Activated naive CD8-positive, alpha-beta T cell (primary cell): ENCODE measurements around the gene PXMP2.
"Not testable (repeated sequence)": the region's sequence is repeated elsewhere in the genome, so short reads cannot be mapped to it uniquely, and the experiment has no call there.

Experiments
- H3K27ac Mint-ChIP-seq: one replicate; pipeline ENCODE4 v1.8.0; 2021; ENCODE audit warnings: mixed read lengths
- H3K27me3 Mint-ChIP-seq: one replicate; pipeline ENCODE4 v1.8.0; 2021; ENCODE audit warnings: mixed read lengths
- H3K36me3 Mint-ChIP-seq: one replicate; pipeline ENCODE4 v1.8.0; 2021; ENCODE audit warnings: mixed read lengths
- H3K4me1 Mint-ChIP-seq: one replicate; pipeline ENCODE4 v1.8.0; 2021; ENCODE audit warnings: low read depth, mixed read lengths
- H3K4me3 Mint-ChIP-seq: one replicate; pipeline ENCODE4 v1.8.0; 2021; ENCODE audit warnings: mild to moderate bottlenecking, mixed read lengths
- H3K9me3 Mint-ChIP-seq: one replicate; pipeline ENCODE4 v1.8.0; 2021; ENCODE audit warnings: low read depth, mixed read lengths

Gene PXMP2

DNA sequence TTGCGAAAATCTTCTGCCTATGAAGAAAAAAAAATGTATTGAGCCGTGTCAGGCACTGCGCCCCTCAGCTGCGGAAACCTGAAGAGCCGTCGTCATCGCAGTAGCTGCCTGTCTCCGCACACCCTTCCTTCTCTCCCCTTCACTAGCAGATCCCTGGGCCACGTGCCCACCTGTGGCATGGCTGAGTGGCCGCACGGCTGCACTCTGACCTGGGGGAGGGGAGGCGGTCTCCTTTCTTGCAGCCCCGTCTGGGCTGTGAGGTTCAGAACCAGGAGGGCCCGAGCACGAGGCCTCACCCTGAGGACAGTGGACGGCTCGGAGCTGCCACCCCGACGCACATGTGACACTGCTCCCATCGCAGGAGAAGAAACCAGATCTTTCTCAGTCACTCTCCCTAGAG is 48.1 kb downstream of the PXMP2 start:
- Mint-ChIP-seq H3K4me3 (no peak overlapping the region), H3K4me1 (no peaks in the 10 kb centered on the region), H3K27ac (no peak overlapping the region), H3K27me3 (no peaks in the 10 kb centered on the region), H3K9me3 (no peaks in the 10 kb centered on the region), H3K36me3 (peaks cover 9% of the 10 kb centered on the region)

DNA sequence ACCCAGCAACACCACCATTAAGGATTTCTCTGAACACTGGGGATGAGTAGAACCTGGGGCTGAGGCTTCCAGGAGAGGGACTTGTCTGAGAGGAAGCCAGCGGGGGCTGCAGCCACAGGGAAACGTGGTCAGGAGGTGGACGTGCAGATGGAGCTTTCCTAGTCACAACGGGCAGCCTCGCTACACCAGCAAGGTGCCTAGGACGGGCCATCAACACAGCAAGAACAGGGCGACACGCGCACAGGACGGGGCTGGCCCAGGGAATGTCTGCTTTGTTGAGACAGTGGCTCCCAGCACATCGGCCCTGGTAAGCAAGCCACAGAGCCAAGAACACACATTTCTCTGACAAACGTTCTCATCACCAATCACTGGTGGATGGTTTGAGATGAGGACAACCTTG is 49.0 kb downstream of the PXMP2 start:
- no peaks in the 10 kb centered on the region for H3K4me1 Mint-ChIP-seq
- H3K36me3 Mint-ChIP-seq: peaks cover 9% of the 10 kb centered on the region
- no peaks in the 10 kb centered on the region for H3K9me3 Mint-ChIP-seq
- H3K27me3 Mint-ChIP-seq: no peaks in the 10 kb centered on the region
- H3K27ac Mint-ChIP-seq: no peak overlapping the region
- no peak overlapping the region for H3K4me3 Mint-ChIP-seq

DNA sequence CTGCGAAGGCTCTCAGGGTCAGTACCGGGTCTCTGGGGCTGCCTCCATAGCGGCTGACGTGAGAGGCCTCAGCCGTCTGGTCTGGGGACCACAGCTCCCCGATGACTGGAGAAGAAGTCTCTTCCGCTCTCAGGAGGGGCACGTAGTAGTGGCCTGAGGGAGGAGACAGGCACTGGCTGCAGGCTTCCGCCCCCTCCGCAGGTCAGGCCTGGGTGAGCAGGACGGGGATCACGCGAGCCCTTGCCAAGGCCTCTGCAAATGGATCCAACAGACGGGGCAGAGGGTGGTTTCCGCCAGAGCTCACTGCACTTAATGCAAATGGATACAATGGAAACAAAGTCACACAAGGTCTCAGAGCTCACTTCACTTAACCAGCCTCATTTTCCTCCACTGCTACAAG is 49.5 kb downstream of the PXMP2 start:
- Mint-ChIP-seq H3K27me3 (no peaks in the 10 kb centered on the region), H3K36me3 (peaks cover 6% of the 10 kb centered on the region), H3K27ac (no peak overlapping the region), H3K9me3 (no peaks in the 10 kb centered on the region), H3K4me1 (no peaks in the 10 kb centered on the region), H3K4me3 (no peak overlapping the region)

DNA sequence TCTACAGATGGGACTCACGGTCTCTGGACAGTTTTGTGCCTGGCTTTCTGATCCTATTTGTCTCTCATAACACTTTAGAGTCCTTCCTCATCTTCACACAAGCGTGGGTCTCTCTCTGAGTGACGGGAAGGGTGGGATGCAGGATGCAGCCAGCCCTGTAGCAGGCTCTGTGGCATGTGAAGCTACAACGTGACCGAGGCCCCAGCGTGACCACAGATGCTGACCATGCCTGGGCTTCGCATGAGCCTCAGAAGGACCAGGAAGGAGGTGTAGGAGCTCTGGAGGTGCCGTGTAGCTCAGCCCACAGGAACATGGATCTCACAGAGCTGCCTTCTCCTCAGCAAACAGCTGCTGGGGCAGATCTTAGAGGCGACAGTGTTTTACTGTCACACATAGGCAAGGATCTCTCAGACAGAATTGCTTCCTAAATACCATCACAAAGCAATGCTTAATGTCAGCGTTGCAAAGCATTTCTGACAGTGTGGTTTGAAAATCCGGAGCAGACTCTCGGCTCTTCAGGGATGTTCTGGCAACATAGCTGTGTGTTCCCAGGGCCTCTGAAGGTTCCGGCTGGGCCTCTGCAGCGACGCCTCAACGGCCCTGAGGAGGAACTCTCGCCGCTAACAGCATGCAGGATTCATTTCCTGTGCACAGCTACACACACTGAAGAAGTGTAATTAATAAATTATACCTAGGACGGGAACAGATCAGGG is 52.4 kb downstream of the PXMP2 start:
- peaks cover 12% of the 10 kb centered on the region for H3K36me3 Mint-ChIP-seq
- no peak overlapping the region for H3K4me3 Mint-ChIP-seq
- no peaks in the 10 kb centered on the region for H3K9me3 Mint-ChIP-seq
- H3K4me1 Mint-ChIP-seq: peaks cover 5% of the 10 kb centered on the region
- no peak overlapping the region for H3K27ac Mint-ChIP-seq
- H3K27me3 Mint-ChIP-seq: no peaks in the 10 kb centered on the region

DNA sequence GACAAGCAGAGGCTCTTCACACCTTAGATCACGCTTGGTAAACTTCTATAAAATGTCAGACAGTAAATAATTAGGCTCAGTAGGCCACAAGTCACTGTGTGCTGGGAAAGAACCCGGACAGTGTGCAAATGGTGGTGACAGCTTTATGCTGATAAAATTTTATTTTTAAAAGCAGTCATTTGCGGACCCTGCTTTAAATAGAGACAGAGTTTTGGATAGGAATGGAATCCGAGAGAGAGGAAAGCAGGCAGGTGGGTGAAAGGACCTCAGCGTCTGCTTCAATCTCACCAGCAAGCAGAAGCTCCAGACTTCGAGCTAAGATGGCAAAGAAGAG is 52.9 kb downstream of the PXMP2 start:
- Mint-ChIP-seq H3K4me3 (no peak overlapping the region), H3K27me3 (no peaks in the 10 kb centered on the region), H3K9me3 (no peaks in the 10 kb centered on the region), H3K27ac (no peak overlapping the region), H3K4me1 (peaks cover 5% of the 10 kb centered on the region), H3K36me3 (peaks cover 12% of the 10 kb centered on the region)

DNA sequence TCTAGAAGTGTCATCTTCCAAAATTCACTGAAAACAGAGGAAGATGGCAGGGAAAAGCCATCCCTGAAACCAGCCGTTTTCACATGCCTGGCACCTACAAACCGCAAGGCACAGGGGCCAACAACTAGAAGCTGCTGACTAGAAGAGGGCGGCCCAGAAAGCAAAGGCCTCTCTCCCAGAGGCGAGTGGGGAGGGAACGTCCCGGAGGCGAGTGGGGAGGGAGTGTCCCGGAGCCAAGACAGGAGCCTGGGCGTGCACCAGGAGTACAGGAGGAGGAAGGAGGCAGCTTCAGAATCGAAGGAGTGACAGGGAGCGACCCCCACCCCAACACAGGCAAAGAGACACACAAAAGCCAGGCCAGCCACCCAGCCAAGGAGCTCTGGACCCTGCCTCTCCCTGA is 53.3 kb downstream of the PXMP2 start:
- no peaks in the 10 kb centered on the region for H3K9me3 Mint-ChIP-seq
- H3K4me3 Mint-ChIP-seq: no peak overlapping the region
- no peaks in the 10 kb centered on the region for H3K27me3 Mint-ChIP-seq
- peaks cover 12% of the 10 kb centered on the region for H3K36me3 Mint-ChIP-seq
- H3K27ac Mint-ChIP-seq: no peak overlapping the region
- peaks cover 5% of the 10 kb centered on the region for H3K4me1 Mint-ChIP-seq

DNA sequence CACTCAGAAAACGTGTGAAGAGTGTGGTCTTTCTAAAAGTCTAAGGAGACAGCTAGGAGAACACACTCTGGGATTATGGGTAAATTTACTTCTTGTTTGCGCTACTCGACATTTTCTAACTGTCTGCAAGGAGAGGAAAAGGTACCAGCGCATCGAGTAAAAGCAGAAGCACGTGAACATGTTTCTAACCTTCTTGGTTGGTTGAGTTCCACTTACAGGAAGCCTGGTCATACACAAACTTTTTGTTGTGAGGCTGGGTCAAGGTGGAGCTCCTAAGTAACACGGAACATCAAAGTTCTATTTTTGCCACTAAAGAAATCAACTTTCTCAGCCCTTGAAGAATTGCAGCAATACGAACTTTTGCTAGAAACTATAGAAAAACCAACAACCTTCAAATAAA is 54.2 kb downstream of the PXMP2 start:
- H3K4me1 Mint-ChIP-seq: peaks cover 5% of the 10 kb centered on the region
- H3K27ac Mint-ChIP-seq: no peak overlapping the region
- no peaks in the 10 kb centered on the region for H3K9me3 Mint-ChIP-seq
- H3K4me3 Mint-ChIP-seq: no peak overlapping the region
- no peaks in the 10 kb centered on the region for H3K27me3 Mint-ChIP-seq
- peaks cover 12% of the 10 kb centered on the region for H3K36me3 Mint-ChIP-seq

DNA sequence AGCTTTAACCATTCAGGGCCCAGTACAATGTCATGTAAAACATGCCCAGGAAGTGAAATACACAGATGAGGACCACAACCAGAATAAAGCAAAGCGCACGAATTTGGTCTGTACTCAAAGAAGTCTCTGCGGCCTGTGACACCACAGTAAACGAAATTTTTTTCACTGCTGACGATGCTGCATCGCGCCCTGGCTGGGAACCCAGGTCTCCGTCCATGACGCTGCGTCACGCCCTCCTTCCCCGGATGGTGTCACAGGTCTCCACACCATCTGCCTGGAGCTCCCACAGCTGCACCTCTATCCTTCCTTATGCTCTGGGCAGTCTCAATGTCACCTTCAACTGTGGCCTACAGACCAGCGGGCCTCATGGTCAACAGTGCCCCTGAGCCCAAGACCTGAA is 56.4 kb downstream of the PXMP2 start:
- Mint-ChIP-seq H3K27me3 (no peaks in the 10 kb centered on the region), H3K9me3 (no peaks in the 10 kb centered on the region), H3K4me3 (no peak overlapping the region), H3K4me1 (peaks cover 5% of the 10 kb centered on the region), H3K27ac (no peak overlapping the region), H3K36me3 (peaks cover 14% of the 10 kb centered on the region)

DNA sequence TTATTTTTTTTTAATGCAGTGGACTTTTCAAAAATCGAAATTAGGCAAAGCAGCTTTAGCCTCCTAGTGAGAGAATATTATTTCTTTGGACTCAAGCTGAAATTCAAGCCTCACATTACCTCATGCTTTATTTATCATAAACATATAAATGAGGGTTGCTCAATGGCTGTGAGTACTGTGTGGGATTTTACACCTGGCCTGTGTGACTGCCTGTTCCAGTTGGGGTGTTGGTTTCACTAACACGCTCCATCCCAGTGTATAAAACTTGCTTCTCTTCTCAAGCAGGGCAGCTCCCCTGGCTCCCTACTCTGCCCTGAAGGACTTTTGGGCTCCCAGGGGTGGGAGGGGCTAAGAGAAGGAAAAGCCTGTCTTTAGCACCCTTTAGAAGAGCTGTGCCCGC is 59.2 kb downstream of the PXMP2 start:
- H3K27ac Mint-ChIP-seq: no peak overlapping the region
- no peaks in the 10 kb centered on the region for H3K27me3 Mint-ChIP-seq
- H3K4me3 Mint-ChIP-seq: no peak overlapping the region
- H3K36me3 Mint-ChIP-seq: peaks cover 14% of the 10 kb centered on the region
- no peaks in the 10 kb centered on the region for H3K9me3 Mint-ChIP-seq
- peaks cover 5% of the 10 kb centered on the region for H3K4me1 Mint-ChIP-seq

DNA sequence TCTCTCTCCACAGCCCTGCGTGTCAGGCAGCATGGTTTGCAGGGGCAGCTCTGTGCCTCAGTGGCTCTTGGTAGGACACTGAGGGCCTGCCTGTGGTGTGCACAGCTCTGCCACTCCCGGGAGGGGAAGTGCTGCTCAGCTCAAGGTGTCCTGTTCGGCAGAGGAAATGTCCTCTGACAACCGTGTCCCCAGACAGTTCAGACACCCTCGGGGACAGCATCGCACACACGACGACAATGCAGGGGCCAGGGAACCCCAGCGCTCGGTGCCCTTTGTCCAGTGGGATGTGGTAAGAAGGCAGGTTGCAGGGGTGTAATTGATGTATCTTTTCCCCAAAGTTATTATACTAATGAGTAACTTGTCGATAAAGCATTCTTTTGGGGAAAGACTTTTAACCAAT is 60.0 kb downstream of the PXMP2 start:
- H3K27ac Mint-ChIP-seq: no peak overlapping the region
- peaks cover 5% of the 10 kb centered on the region for H3K4me1 Mint-ChIP-seq
- no peak overlapping the region for H3K4me3 Mint-ChIP-seq
- H3K36me3 Mint-ChIP-seq: peaks cover 14% of the 10 kb centered on the region
- H3K27me3 Mint-ChIP-seq: no peaks in the 10 kb centered on the region
- H3K9me3 Mint-ChIP-seq: no peaks in the 10 kb centered on the region

DNA sequence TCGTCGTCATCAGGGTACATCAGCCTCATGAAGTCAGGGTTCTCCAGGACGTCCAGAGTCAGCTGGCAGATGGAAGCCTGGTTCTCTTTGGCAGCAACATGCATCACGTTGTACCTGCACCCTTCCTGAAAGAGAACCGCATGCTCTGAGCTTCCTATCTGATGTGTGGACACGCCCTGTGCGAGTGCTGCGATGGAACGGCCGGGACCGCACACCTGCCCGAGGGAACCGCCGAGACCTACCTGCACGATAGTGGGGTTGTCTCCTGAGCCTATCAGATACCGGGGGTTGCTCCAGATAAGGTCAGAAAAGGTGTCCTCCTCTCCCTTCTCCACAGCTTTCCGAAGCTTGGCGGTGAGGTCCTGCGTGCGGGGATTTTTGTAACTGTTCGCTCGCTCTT is 60.5 kb downstream of the PXMP2 start:
- H3K36me3 Mint-ChIP-seq: peaks cover 9% of the 10 kb centered on the region
- H3K27ac Mint-ChIP-seq: no peak overlapping the region
- no peaks in the 10 kb centered on the region for H3K9me3 Mint-ChIP-seq
- no peaks in the 10 kb centered on the region for H3K27me3 Mint-ChIP-seq
- peaks cover 5% of the 10 kb centered on the region for H3K4me1 Mint-ChIP-seq
- no peak overlapping the region for H3K4me3 Mint-ChIP-seq

DNA sequence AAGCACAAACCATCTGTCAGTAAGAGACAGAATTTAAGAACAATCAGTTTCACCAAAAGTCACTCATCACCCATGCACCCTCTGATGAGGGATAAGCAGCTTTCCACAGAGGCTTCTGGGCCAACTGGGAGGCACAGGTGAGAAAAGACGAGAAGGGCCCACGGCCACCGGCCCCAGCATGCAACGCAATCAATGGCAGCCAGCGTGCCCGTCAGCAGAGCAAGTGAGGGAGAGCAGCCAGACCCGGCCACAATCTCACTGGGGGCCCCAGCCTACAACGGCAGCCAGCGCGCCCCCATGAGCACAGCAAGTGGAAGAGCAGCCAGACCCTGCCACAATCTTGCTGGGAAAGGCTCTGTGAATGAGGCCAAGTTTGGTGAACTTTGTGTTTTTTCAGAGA is 60.9 kb downstream of the PXMP2 start:
- Mint-ChIP-seq H3K27me3 (no peaks in the 10 kb centered on the region), H3K4me3 (no peak overlapping the region), H3K27ac (no peak overlapping the region), H3K36me3 (peaks cover 7% of the 10 kb centered on the region), H3K9me3 (no peaks in the 10 kb centered on the region), H3K4me1 (peaks cover 4% of the 10 kb centered on the region)

DNA sequence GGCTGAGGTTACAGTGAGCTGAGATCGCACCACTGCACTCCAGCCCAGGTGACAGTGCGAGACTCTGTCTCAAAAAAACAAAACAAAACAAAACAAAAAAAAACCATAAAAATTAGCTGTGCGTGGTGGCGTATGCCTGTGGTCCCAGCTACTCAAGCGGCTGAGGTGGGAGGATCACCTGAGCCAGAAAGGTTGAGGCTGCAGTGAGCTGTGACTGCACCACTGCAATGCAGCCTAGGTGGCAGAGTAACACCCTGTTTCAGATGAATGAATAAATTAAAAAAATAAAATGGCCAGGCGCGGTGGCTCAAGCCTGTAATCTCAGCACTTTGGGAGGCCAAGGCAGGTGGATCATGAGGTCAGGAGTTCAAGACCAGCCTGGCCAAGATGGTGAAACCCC is 66.3 kb downstream of the PXMP2 start:
- H3K27me3 Mint-ChIP-seq, H3K27ac Mint-ChIP-seq, H3K36me3 Mint-ChIP-seq: not testable (repeated sequence)

DNA sequence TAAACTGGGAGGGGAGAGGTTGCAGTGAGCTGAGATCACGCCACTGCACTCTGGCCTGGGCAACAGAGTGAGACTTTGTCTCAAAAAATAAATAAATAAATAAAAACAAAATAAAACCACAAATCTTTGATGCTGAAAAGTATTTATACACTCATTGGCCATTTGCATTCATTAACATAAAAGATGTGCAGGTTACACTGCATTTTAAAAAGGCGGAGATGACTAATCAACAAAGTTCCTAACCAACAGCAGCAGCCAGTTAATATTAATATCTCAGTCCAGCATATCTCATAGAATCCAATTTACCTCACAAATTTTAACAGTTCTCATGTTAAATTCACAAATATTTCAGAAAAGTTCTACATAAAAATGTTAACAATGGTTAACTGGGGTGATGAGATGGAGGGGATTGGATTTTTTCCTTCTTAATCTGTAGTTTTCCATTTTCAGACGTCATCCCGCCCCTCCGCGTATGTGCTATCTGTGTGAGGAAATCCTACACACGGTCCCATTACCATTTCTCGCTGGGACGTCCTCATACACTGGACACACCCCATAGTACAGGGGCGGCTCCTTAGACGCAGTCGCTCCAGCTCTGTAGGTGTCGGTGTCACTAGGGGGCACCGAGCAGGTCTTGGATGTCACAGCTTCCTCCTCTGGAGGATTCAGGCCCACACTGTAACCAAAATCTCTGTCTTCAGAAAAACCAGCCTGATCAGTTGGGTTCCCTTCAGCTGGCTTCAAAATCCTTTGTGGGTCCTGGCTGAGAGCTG is 67.0 kb downstream of the PXMP2 start:
- H3K4me3 Mint-ChIP-seq: no peak overlapping the region
- no peaks in the 10 kb centered on the region for H3K36me3 Mint-ChIP-seq
- H3K27ac Mint-ChIP-seq: peak overlapping the region; percentile 22
- peaks cover 12% of the 10 kb centered on the region for H3K4me1 Mint-ChIP-seq
- no peaks in the 10 kb centered on the region for H3K27me3 Mint-ChIP-seq
- no peaks in the 10 kb centered on the region for H3K9me3 Mint-ChIP-seq

More for the DNA sequence above, 66.3 kb downstream of the PXMP2 start:
- not testable (repeated sequence) for H3K4me3 Mint-ChIP-seq, H3K9me3 Mint-ChIP-seq
- peaks cover 10% of the 10 kb centered on the region for H3K4me1 Mint-ChIP-seq
